GM23338 (cell line): ENCODE data around the gene MYOF. TPM values are rescaled to one million over a fixed set of nuclear protein-coding genes. Genes with fewer than 3 reads are reported as not detected.

Source experiments
- ATAC-seq: fragments of 200-7000 bp; cut with Tn5 transposase; 3 replicates; pipeline ENCODE4 v1.9.1; 2020
- DNase-seq: peaks from one replicate; pipeline ENCODE4 v3.0.0-alpha.2; 2015; ENCODE audit warnings: low spot score
- H2AFZ ChIP-seq: fragments of 200-600 bp; sonication (generic); 2 replicates; pipeline ENCODE4 v1.8.0; 2016; ENCODE audit warnings: antibody characterized with exemption, mild to moderate bottlenecking, moderate library complexity
- H3F3A ChIP-seq: fragments of 200-600 bp; sonication (generic); replicated peaks from 2 replicates; pipeline ENCODE4 v1.8.0; 2017; ENCODE audit warnings: antibody characterized with exemption, mixed run types, low read depth
- H3K27ac ChIP-seq: fragments of 200-600 bp; sonication (generic); 2 replicates; pipeline ENCODE4 v1.6.1; 2016; ENCODE audit warnings: low read depth
- H3K27me3 ChIP-seq: fragments of 200-600 bp; sonication (generic); 2 replicates; pipeline ENCODE4 v1.8.0; 2016; ENCODE audit warnings: mild to moderate bottlenecking, mixed run types, moderate library complexity; ENCODE audit not compliant: insufficient read depth
- H3K36me3 ChIP-seq: fragments of 200-600 bp; sonication (generic); 2 replicates; pipeline ENCODE4 v1.8.0; 2016; ENCODE audit warnings: mild to moderate bottlenecking; ENCODE audit not compliant: insufficient read depth
- H3K4me1 ChIP-seq: fragments of 200-600 bp; sonication (generic); 2 replicates; pipeline ENCODE4 v1.8.0; 2016; ENCODE audit warnings: mild to moderate bottlenecking, moderate library complexity; ENCODE audit not compliant: insufficient read depth
- H3K4me2 ChIP-seq: fragments of 200-600 bp; sonication (generic); 2 replicates; pipeline ENCODE4 v1.7.1; 2017; ENCODE audit warnings: mixed run types
- H3K4me3 ChIP-seq: fragments of 200-600 bp; sonication (generic); 2 replicates; pipeline ENCODE4 v1.6.1; 2016; ENCODE audit warnings: mixed run types
- H3K79me2 ChIP-seq: fragments of 200-600 bp; sonication (generic); replicated peaks from 2 replicates; pipeline ENCODE4 v1.8.0; 2017; ENCODE audit warnings: mild to moderate bottlenecking; ENCODE audit not compliant: insufficient read depth
- H3K9me2 ChIP-seq: fragments of 200-600 bp; sonication (generic); 2 replicates; pipeline ENCODE4 v1.8.0; 2017; ENCODE audit not compliant: insufficient read depth
- H4K20me1 ChIP-seq: fragments of 200-600 bp; sonication (generic); replicated peaks from 2 replicates; pipeline ENCODE4 v1.8.0; 2017; ENCODE audit warnings: mild to moderate bottlenecking; ENCODE audit not compliant: insufficient read depth
- H3K27ac Mint-ChIP-seq: 2 replicates; pipeline ENCODE4 v1.8.0; 2020; ENCODE audit warnings: inconsistent platforms, mild to moderate bottlenecking, moderate library complexity, mixed read lengths
- H3K27me3 Mint-ChIP-seq: 3 replicates; pipeline ENCODE4 v1.8.0; 2022; ENCODE audit warnings: low read depth, mild to moderate bottlenecking, moderate library complexity, mixed read lengths, inconsistent platforms; ENCODE audit not compliant: insufficient read depth, poor library complexity
- H3K36me3 Mint-ChIP-seq: 3 replicates; pipeline ENCODE4 v1.8.0; 2021; ENCODE audit warnings: low read depth, mild to moderate bottlenecking, inconsistent platforms, moderate library complexity, mixed read lengths
- H3K4me1 Mint-ChIP-seq: 3 replicates; pipeline ENCODE4 v1.8.0; 2020; ENCODE audit warnings: mild to moderate bottlenecking, inconsistent platforms, mixed read lengths
- H3K4me3 Mint-ChIP-seq: 3 replicates; pipeline ENCODE4 v1.8.0; 2021; ENCODE audit warnings: moderate library complexity, mild to moderate bottlenecking, inconsistent platforms, mixed read lengths
- H3K9me3 Mint-ChIP-seq: 3 replicates; pipeline ENCODE4 v1.8.0; 2020; ENCODE audit warnings: moderate library complexity, mild to moderate bottlenecking, inconsistent platforms, mixed read lengths
- CREB1 ChIP-seq: fragments of 250-450 bp; sonication (Bioruptor Pico); IDR thresholded peaks from 2 replicates; pipeline ENCODE4 v1.5.0; 2020; ENCODE audit warnings: low read depth, mild to moderate bottlenecking, moderate library complexity
- CTCF ChIP-seq, 2 experiments: fragments of 200-600 bp in 1 of 2; sonication (generic) in 1 of 2; conservative IDR thresholded peaks; 2 replicates each; pipeline versions ENCODE4 v1.5.1 to v1.6.1; 2016 to 2017; ENCODE audit warnings: antibody characterized with exemption in 2 of 2, low read depth in 2 of 2, mild to moderate bottlenecking in 2 of 2, moderate library complexity in 1 of 2
- EZH2 ChIP-seq: fragments of 200-600 bp; sonication (generic); IDR thresholded peaks from one replicate; pipeline ENCODE4 v1.8.0; 2017; ENCODE audit warnings: antibody characterized with exemption, mild to moderate bottlenecking, low read depth; ENCODE audit not compliant: unreplicated experiment
- EZH2phosphoT487 ChIP-seq: fragments of 200-600 bp; sonication (generic); IDR thresholded peaks from one replicate; pipeline ENCODE4 v1.8.1; 2018; ENCODE audit warnings: antibody characterized with exemption; ENCODE audit not compliant: unreplicated experiment
- JUNB ChIP-seq: IDR thresholded peaks from one replicate; pipeline ENCODE4 v1.6.1; 2016; ENCODE audit warnings: antibody characterized with exemption; ENCODE audit not compliant: unreplicated experiment
- NANOG ChIP-seq: IDR thresholded peaks from 2 replicates; pipeline ENCODE4 v1.6.1; 2016; ENCODE audit warnings: antibody characterized with exemption, borderline replicate concordance
- POLR2AphosphoS5 ChIP-seq: IDR thresholded peaks from 2 replicates; pipeline ENCODE4 v1.6.1; 2016; ENCODE audit warnings: antibody characterized with exemption, low read depth
- STAT1 ChIP-seq: IDR thresholded peaks from one replicate; pipeline ENCODE4 v1.6.1; 2016; ENCODE audit warnings: antibody characterized with exemption; ENCODE audit not compliant: unreplicated experiment
- ZNF114 ChIP-seq: fragments of 250-450 bp; sonication (Bioruptor Pico); IDR thresholded peaks from 2 replicates; pipeline ENCODE4 v1.5.0; 2020; ENCODE audit warnings: mild to moderate bottlenecking, moderate library complexity
- ZNF331 ChIP-seq: fragments of 250-450 bp; sonication (Bioruptor Pico); IDR thresholded peaks from 2 replicates; pipeline ENCODE4 v1.5.0; 2020; ENCODE audit warnings: low read depth, mild to moderate bottlenecking, moderate library complexity
- ZNF462 ChIP-seq: fragments of 250-450 bp; sonication (Bioruptor Pico); IDR thresholded peaks from 2 replicates; pipeline ENCODE4 v1.5.0; 2020; ENCODE audit warnings: mild to moderate bottlenecking, moderate library complexity
- polyA plus RNA-seq: library from polyadenylated mRNA; unstranded; fragments of >200 nt; fragmentation: Nextera tagmentation; extraction: Ambion mirVana; gene quantifications from 2 replicates; pipeline ENCODE4 v1.2.1, GENCODE V29; 2016
- total RNA-seq: library from RNA; depleted of rRNA; stranded (reverse); fragments of >200 nt; shearing (Covaris generic); gene quantifications from 2 replicates; pipeline ENCODE4 v1.2.3, GENCODE V29; 2014
- TF ChIP-seq, protein P1 (sequence below): IDR thresholded peaks from one replicate; pipeline ENCODE4 v1.6.1; 2018; ENCODE audit warnings: antibody characterized with exemption; ENCODE audit not compliant: unreplicated experiment
- TF ChIP-seq, protein P2 (sequence below): IDR thresholded peaks from 2 replicates; pipeline ENCODE4 v1.6.1; 2016; ENCODE audit warnings: antibody characterized with exemption

MYOF gene
- total and polyA plus RNA-seq, 2 experiments from 2014 or later = 0.82 to 1.4 TPM

DNA sequence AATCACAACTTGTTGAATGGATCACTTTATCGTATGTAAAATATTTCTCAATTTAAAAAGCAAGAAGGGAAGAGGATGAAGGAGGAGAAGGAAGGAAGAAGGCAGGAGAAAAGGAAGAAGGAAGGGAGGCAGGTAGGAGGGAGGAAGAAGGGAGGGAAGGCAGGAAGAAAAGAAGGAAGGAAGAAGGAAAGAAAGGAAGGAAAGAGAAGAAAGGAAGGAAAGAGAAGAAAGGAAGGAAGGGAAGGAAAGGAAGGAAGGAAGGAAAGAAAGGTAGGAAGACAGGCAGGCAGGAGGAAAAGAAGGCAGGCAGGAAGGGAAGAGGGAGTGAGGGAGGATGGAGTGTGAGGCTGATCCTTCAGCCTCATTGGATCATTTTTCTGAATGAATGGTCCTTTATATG is 145.5 kb downstream of the MYOF start:
- H3K9me3 Mint-ChIP-seq = no peaks in the 10 kb centered on the region
- Histone ChIP-seq H3K4me2 (no peak overlapping the region), H3K27me3 (no peaks in the 10 kb centered on the region), H4K20me1 (no peaks in the 10 kb centered on the region), H3K4me1 (peaks cover 15% of the 10 kb centered on the region), H3K27ac (no peak overlapping the region), H2AFZ (no peak overlapping the region), H3K79me2 (no peaks in the 10 kb centered on the region), H3F3A (0 out of 2 replicates have a peak, but pooled peaks cover 4% of the 10 kb centered on the region), H3K36me3 (no peaks in the 10 kb centered on the region), H3K9me2 (no peaks in the 10 kb centered on the region), H3K4me3 (no peak overlapping the region)
- peaks cover 10% of the 10 kb centered on the region for H3K4me1 Mint-ChIP-seq
- TF ChIP-seq, protein P1, sequence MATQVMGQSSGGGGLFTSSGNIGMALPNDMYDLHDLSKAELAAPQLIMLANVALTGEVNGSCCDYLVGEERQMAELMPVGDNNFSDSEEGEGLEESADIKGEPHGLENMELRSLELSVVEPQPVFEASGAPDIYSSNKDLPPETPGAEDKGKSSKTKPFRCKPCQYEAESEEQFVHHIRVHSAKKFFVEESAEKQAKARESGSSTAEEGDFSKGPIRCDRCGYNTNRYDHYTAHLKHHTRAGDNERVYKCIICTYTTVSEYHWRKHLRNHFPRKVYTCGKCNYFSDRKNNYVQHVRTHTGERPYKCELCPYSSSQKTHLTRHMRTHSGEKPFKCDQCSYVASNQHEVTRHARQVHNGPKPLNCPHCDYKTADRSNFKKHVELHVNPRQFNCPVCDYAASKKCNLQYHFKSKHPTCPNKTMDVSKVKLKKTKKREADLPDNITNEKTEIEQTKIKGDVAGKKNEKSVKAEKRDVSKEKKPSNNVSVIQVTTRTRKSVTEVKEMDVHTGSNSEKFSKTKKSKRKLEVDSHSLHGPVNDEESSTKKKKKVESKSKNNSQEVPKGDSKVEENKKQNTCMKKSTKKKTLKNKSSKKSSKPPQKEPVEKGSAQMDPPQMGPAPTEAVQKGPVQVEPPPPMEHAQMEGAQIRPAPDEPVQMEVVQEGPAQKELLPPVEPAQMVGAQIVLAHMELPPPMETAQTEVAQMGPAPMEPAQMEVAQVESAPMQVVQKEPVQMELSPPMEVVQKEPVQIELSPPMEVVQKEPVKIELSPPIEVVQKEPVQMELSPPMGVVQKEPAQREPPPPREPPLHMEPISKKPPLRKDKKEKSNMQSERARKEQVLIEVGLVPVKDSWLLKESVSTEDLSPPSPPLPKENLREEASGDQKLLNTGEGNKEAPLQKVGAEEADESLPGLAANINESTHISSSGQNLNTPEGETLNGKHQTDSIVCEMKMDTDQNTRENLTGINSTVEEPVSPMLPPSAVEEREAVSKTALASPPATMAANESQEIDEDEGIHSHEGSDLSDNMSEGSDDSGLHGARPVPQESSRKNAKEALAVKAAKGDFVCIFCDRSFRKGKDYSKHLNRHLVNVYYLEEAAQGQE = no peak
- no peak for TF ChIP-seq NANOG
- TF ChIP-seq, protein P2, sequence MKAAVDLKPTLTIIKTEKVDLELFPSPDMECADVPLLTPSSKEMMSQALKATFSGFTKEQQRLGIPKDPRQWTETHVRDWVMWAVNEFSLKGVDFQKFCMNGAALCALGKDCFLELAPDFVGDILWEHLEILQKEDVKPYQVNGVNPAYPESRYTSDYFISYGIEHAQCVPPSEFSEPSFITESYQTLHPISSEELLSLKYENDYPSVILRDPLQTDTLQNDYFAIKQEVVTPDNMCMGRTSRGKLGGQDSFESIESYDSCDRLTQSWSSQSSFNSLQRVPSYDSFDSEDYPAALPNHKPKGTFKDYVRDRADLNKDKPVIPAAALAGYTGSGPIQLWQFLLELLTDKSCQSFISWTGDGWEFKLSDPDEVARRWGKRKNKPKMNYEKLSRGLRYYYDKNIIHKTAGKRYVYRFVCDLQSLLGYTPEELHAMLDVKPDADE = no peak
- TF ChIP-seq EZH2phosphoT487 = no peak
- TF ChIP-seq ZNF114 (CRISPR knock-in tag) = no peak
- no peak for TF ChIP-seq JUNB
- no peak for TF ChIP-seq ZNF462 (CRISPR knock-in tag)
- TF ChIP-seq POLR2AphosphoS5 = no peak
- no peak for TF ChIP-seq ZNF331 (CRISPR knock-in tag)
- TF ChIP-seq CTCF (conservative IDR thresholded peaks at IDR 0.05; ENCODE audit: low read depth in 2 of 2) = no peak
- TF ChIP-seq STAT1 = no peak
- TF ChIP-seq EZH2 = no peak
- TF ChIP-seq CREB1 = no peak
- ATAC-seq (no peak), DNase-seq (no peak)
- H3K36me3 Mint-ChIP-seq = no peaks in the 10 kb centered on the region
- H3K27ac Mint-ChIP-seq = no peak overlapping the region
- H3K4me3 Mint-ChIP-seq = no peak overlapping the region
- peaks cover 2% of the 10 kb centered on the region for H3K27me3 Mint-ChIP-seq
